GM21390 (cell line): ENCODE data around the gene SERTM1.

ENCODE experiments used
- ATAC-seq: cut with Tn5 transposase; IDR thresholded peaks from one replicate; pipeline ENCODE4 v1.9.1; 2021; ENCODE audit not compliant: unreplicated experiment

Gene SERTM1

GRCh38 chr13:36673838-36674326 is at the start of gene SERTM1:
TSS of gene SERTM1 (plus strand) at chr13:36674020. CDS start at chr13:36695079, 21,059 bp downstream.
- ATAC-seq: no peak

GRCh38 chr13:36628377-36629056 is 45.3 kb upstream of the SERTM1 start:
- ATAC-seq: no peak

GRCh38 chr13:36629057-36629385 is 44.8 kb upstream of the SERTM1 start:
- no peak for ATAC-seq

- ATAC-seq: no peak
Measured at GRCh38 chr13:36630181-36630803, 43.5 kb upstream of the SERTM1 start.

- ATAC-seq: no peak
Measured at GRCh38 chr13:36639610-36640009, 34.2 kb upstream of the SERTM1 start.

GRCh38 chr13:36650611-36651010 is 23.2 kb upstream of the SERTM1 start:
- no peak for ATAC-seq

GRCh38 chr13:36665630-36666029 is 8.2 kb upstream of the SERTM1 start:
- no peak for ATAC-seq

GRCh38 chr13:36666477-36667229 is 7.2 kb upstream of the SERTM1 start:
- ATAC-seq: no peak

GRCh38 chr13:36668316-36668715 is 5.5 kb upstream of the SERTM1 start:
- ATAC-seq: no peak

GRCh38 chr13:36673352-36673751 is 468 bp upstream of the SERTM1 start:
- no peak for ATAC-seq

- no peak for ATAC-seq
Measured at GRCh38 chr13:36674337-36675212, 755 bp downstream of the SERTM1 start.

GRCh38 chr13:36675213-36675536 is 1.4 kb downstream of the SERTM1 start:
- no peak for ATAC-seq

GRCh38 chr13:36680913-36681312 is 7.1 kb downstream of the SERTM1 start:
- no peak for ATAC-seq

GRCh38 chr13:36681894-36682624 is 8.2 kb downstream of the SERTM1 start:
- no peak for ATAC-seq

GRCh38 chr13:36683701-36684100 is 9.9 kb downstream of the SERTM1 start:
- no peak for ATAC-seq

- ATAC-seq: no peak
Measured at GRCh38 chr13:36685927-36686326, 12.1 kb downstream of the SERTM1 start.

GRCh38 chr13:36696410-36697010 is 22.7 kb downstream of the SERTM1 start:
- no peak for ATAC-seq

- ATAC-seq: no peak
Measured at GRCh38 chr13:36700170-36700569, 26.4 kb downstream of the SERTM1 start.

GRCh38 chr13:36706755-36707154 is 32.9 kb downstream of the SERTM1 start:
- no peak for ATAC-seq
